SK-N-SH treated with all-trans-retinoic acid at 6 μM for 48 hours (cell line): ENCODE results near the gene ERCC1.

Experiments
- BACH2 ChIP-seq: fragments of 250-450 bp; sonication (Bioruptor Pico); IDR thresholded peaks from 2 replicates; pipeline ENCODE4 v1.9.0; 2021; ENCODE audit warnings: mild to moderate bottlenecking, borderline replicate concordance
- TCF4 ChIP-seq: fragments of 250-450 bp; sonication (Bioruptor Pico); IDR thresholded peaks from 2 replicates; pipeline ENCODE4 v1.8.0; 2021; ENCODE audit warnings: mild to moderate bottlenecking, moderate library complexity, borderline replicate concordance
- TF ChIP-seq, protein P1 (sequence below): fragments of 250-450 bp; sonication (Bioruptor Pico); IDR thresholded peaks from 2 replicates; pipeline ENCODE4 v1.5.1; 2020; ENCODE audit warnings: low read depth, mild to moderate bottlenecking, moderate library complexity

DNA sequence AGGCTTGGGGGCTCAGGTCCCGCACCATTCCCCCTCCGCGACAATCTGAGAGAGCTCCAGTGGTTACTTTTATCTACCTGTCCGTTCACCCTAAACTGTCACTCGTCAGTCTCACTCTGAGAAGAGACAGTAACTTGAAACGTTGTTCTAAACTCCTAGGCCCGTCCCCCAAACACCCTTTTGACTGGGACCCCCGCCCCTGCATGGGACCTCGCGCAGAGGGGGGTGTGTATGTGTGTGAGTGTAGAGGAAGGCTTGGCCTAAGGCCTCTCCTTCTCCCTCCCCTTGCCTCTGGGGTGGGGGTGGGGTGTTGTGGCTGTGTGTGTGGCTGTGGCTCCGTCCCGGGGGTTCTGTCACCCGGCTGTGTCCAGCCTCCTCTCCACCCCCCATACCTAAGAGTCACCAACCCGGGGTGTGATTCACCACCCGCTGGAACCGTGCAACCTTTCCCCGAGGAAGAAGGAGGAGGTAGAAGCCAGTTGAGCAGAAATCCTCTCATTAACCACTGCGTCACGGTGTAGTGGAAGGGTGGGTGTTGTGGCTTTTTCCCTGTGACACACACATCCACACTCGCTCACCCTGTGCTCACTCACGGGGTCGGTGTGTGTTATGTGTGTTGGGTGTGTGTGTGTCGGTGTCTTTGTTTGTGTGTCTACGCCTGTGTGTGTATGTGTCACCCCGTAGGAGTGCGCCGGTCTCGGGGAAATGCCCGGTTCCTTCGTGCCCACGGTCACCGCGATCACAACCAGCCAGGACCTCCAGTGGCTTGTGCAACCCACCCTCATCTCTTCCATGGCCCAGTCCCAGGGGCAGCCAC, 46.4 kb upstream of the ERCC1 start:
- TF ChIP-seq, protein P1, sequence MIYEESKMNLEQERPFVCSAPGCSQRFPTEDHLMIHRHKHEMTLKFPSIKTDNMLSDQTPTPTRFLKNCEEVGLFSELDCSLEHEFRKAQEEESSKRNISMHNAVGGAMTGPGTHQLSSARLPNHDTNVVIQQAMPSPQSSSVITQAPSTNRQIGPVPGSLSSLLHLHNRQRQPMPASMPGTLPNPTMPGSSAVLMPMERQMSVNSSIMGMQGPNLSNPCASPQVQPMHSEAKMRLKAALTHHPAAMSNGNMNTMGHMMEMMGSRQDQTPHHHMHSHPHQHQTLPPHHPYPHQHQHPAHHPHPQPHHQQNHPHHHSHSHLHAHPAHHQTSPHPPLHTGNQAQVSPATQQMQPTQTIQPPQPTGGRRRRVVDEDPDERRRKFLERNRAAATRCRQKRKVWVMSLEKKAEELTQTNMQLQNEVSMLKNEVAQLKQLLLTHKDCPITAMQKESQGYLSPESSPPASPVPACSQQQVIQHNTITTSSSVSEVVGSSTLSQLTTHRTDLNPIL: no peak
- TF ChIP-seq TCF4 (CRISPR knock-in tag) (no peak), BACH2 (CRISPR knock-in tag) (no peak)
